K562 (cell line): ENCODE measurements around the gene WNT11.

ENCODE experiments used
- BRCA1 ChIP-seq, 2 experiments: fragments of 450-650 bp in 1 of 2; sonication (generic) in 1 of 2; formaldehyde crosslinking in 1 of 2; IDR thresholded peaks; 2 replicates each; pipeline versions ENCODE4 v1.5.0 to v1.6.1; 2017 to 2020; ENCODE audit warnings: mild to moderate bottlenecking in 1 of 2, missing genetic modification reagents in 1 of 2
- MAFF ChIP-seq: IDR thresholded peaks from 2 replicates; pipeline ENCODE4 v1.6.1; 2012; ENCODE audit warnings: low read length, improper control_type of control experiment
- POLR2A ChIP-seq: fragments of 450-650 bp; conservative IDR thresholded peaks from 2 replicates; pipeline ENCODE4 v1.6.1; 2016

GRCh38 chr11:76147106-76147740 lies 59.1 kb downstream of the WNT11 start:
- TF ChIP-seq MAFF = no peak
- no peak for TF ChIP-seq BRCA1 (IDR thresholded peaks at IDR 0.05)
- TF ChIP-seq BRCA1 (CRISPR knock-in tag; IDR thresholded peaks at IDR 0.05) = no peak
- no peak for TF ChIP-seq POLR2A
